ENCODE data around the gene EGFL7. TPM values are rescaled to one million over a fixed set of nuclear protein-coding genes. Genes with fewer than 3 reads are reported as not detected.

The EGFL7 gene
- total RNA-seq, 1 experiment from 2014 or later = 54.6 TPM

GRCh38 chr9:136676297-136676794 is 13.6 kb downstream of the EGFL7 start:
- H3K36me3 Mint-ChIP-seq = no peaks in the 10 kb centered on the region
- 0 out of 2 replicates have a peak, but pooled peaks cover 5% of the 10 kb centered on the region for H3K4me1 Mint-ChIP-seq
- CTCF ChIA-PET = interaction anchor here (0.9 to 2.6 kb wide), 6 partner anchors 11 to 72 kb away, joined by 3 to 17 read pairs (median 4); partner anchors contain the start of genes AGPAT2 and LCN10
- H3K27ac Mint-ChIP-seq = no peak overlapping the region
- no peaks in the 10 kb centered on the region for H3K9me3 Mint-ChIP-seq
- H3K27me3 Mint-ChIP-seq (ENCODE audit: low read depth) = no peaks in the 10 kb centered on the region
- TF ChIP-seq ZNF423 (CRISPR knock-in tag; IDR thresholded peaks at IDR 0.05) (no peak), EMX1 (CRISPR knock-in tag; IDR thresholded peaks at IDR 0.05) (no peak), IRF2 (CRISPR knock-in tag; IDR thresholded peaks at IDR 0.05; ENCODE audit: borderline replicate concordance, low read depth) (no peak), E2F1 (CRISPR knock-in tag; IDR thresholded peaks at IDR 0.05) (no peak), ATF6 (CRISPR knock-in tag; IDR thresholded peaks at IDR 0.05) (no peak), AR (CRISPR knock-in tag; IDR thresholded peaks at IDR 0.05) (no peak), NFE2L1 (CRISPR knock-in tag; IDR thresholded peaks at IDR 0.05) (no peak), ZNF121 (CRISPR knock-in tag; IDR thresholded peaks at IDR 0.05) (no peak), ELF4 (CRISPR knock-in tag; IDR thresholded peaks at IDR 0.05; ENCODE audit: low read depth) (no peak), SMAD4 (CRISPR knock-in tag; IDR thresholded peaks at IDR 0.05) (no peak), FOXK1 (CRISPR knock-in tag; IDR thresholded peaks at IDR 0.05) (no peak), ATF3 (CRISPR knock-in tag; conservative IDR thresholded peaks at IDR 0.05) (no peak), NFYB (CRISPR knock-in tag; conservative IDR thresholded peaks at IDR 0.05; ENCODE audit: low read depth) (no peak), ZBTB43 (CRISPR knock-in tag; IDR thresholded peaks at IDR 0.05) (no peak)
- no peak overlapping the region for H3K4me3 Mint-ChIP-seq
- POLR2A ChIA-PET = interaction anchor here (0.5 to 0.9 kb wide), 2 partner anchors 11 to 29 kb away, joined by 3 to 6 read pairs; partner anchors contain the start of gene AGPAT2
- no peak for ATAC-seq
- no peak for DNase-seq (ENCODE audit: low spot score)

- no peak overlapping the region for H3K4me3 Mint-ChIP-seq
- no peak for DNase-seq (ENCODE audit: low spot score)
- no peak for ATAC-seq
- POLR2A ChIA-PET = no interaction called here
- H3K27me3 Mint-ChIP-seq (ENCODE audit: low read depth) = no peaks in the 10 kb centered on the region
- CTCF ChIA-PET = interaction anchor here (1.4 to 2.6 kb wide), 3 partner anchors 12 to 65 kb away, joined by 3 to 17 read pairs (median 5); partner anchors contain the start of gene LCN10
- peak overlapping the region; percentile 79; the same call in 1 of the 2 replicates for H3K27ac Mint-ChIP-seq
- H3K36me3 Mint-ChIP-seq = no peaks in the 10 kb centered on the region
- 0 out of 2 replicates have a peak, but pooled peaks cover 5% of the 10 kb centered on the region for H3K4me1 Mint-ChIP-seq
- no peaks in the 10 kb centered on the region for H3K9me3 Mint-ChIP-seq
- TF ChIP-seq IRF1 (CRISPR knock-in tag; IDR thresholded peaks at IDR 0.05) (no peak), ARID4B (CRISPR knock-in tag; IDR thresholded peaks at IDR 0.05; ENCODE audit: borderline replicate concordance) (no peak), GTF2I (CRISPR knock-in tag; conservative IDR thresholded peaks at IDR 0.05) (no peak), ZNF512 (CRISPR knock-in tag; IDR thresholded peaks at IDR 0.05; ENCODE audit: borderline replicate concordance) (no peak)
Measured at GRCh38 chr9:136676920-136677686, 14.4 kb downstream of the EGFL7 start.
